ENCODE data around the gene MINK1. TPM values are rescaled to one million over a fixed set of nuclear protein-coding genes. Genes with fewer than 3 reads are reported as not detected.

The MINK1 gene
- total and polyA plus RNA-seq, 8 donors, result 39.6 to 79.3 (median 46.3) TPM

DNA sequence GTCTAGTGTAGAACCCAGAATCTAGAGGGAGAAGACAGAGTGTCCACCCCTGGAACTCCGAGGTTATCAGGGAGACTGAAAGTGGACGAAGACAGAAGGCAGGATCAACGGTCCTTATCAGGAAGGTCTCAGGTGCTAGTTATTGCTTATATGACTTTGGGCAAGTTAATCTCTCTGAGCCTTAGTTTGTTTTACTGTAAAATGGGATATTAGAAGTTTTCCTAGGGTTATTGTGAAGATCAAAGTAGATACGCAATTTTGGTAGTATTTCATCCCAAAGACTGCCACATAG lies 108.1 kb downstream of the MINK1 start:
- DNase-seq (no peak), ATAC-seq (no peak), FAIRE-seq (no peak)
- H3K36me3 ChIP-seq, result peaks cover 0 to 29% (median 7%) of the 10 kb centered on the region in 3 donors
- intact Hi-C loops (cut with DNase I), result no loop called here
- H3K4me3 ChIP-seq, result peak overlapping the region; percentile 52 to 97 (median 80)
- TF ChIP-seq, protein P1, sequence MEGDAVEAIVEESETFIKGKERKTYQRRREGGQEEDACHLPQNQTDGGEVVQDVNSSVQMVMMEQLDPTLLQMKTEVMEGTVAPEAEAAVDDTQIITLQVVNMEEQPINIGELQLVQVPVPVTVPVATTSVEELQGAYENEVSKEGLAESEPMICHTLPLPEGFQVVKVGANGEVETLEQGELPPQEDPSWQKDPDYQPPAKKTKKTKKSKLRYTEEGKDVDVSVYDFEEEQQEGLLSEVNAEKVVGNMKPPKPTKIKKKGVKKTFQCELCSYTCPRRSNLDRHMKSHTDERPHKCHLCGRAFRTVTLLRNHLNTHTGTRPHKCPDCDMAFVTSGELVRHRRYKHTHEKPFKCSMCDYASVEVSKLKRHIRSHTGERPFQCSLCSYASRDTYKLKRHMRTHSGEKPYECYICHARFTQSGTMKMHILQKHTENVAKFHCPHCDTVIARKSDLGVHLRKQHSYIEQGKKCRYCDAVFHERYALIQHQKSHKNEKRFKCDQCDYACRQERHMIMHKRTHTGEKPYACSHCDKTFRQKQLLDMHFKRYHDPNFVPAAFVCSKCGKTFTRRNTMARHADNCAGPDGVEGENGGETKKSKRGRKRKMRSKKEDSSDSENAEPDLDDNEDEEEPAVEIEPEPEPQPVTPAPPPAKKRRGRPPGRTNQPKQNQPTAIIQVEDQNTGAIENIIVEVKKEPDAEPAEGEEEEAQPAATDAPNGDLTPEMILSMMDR (IDR thresholded peaks at IDR 0.05), result no peak
- 22 to 27% methylated on average over 4 of the region's 4 CpGs for WGBS, 2 donors
- no peaks in the 10 kb centered on the region for H3K9me3 ChIP-seq
- no peaks in the 10 kb centered on the region for H3K27me3 ChIP-seq
- H3K4me1 ChIP-seq, result peaks cover 5 to 38% (median 21%) of the 10 kb centered on the region in 3 donors
- peak overlapping the region in 3 of 4 donors; percentile 88 to 91 (median 90) for H3K27ac ChIP-seq

GRCh38 chr17:4942760-4943508 lies 109.8 kb downstream of the MINK1 start:
- no peak for ATAC-seq
- DNase-seq, result peak in 2 of 6 donors; percentile 17 to 21
- Histone ChIP-seq H3K27me3 (no peaks in the 10 kb centered on the region), H3K27ac (no peak overlapping the region), H3K4me1 (peaks cover 5 to 42% (median 21%) of the 10 kb centered on the region in 3 donors), H3K9me3 (no peaks in the 10 kb centered on the region), H3K36me3 (peaks cover 0 to 23% (median 0%) of the 10 kb centered on the region in 3 donors), H3K4me3 (no peak overlapping the region)
- WGBS, 2 donors, result 79 to 81% methylated on average over 13 of the region's 13 CpGs
- intact Hi-C loops (cut with DNase I), result no loop called here
- FAIRE-seq, result no peak
- TF ChIP-seq, protein P1 (IDR thresholded peaks at IDR 0.05), result no peak

GRCh38 chr17:4944163-4944553 lies 111.0 kb downstream of the MINK1 start:
- no peaks in the 10 kb centered on the region for H3K27me3 ChIP-seq
- no peak overlapping the region for H3K27ac ChIP-seq
- TF ChIP-seq, protein P1 (IDR thresholded peaks at IDR 0.05), result no peak
- H3K4me3 ChIP-seq, result no peak overlapping the region
- ATAC-seq (no peak), FAIRE-seq (no peak), DNase-seq (peak in 1 of 6 donors; percentile 6)
- WGBS, 2 donors, result 56 to 78% methylated on average over 3 of the region's 3 CpGs
- H3K36me3 ChIP-seq, result peaks cover 0 to 23% (median 0%) of the 10 kb centered on the region in 3 donors
- no peaks in the 10 kb centered on the region for H3K9me3 ChIP-seq
- H3K4me1 ChIP-seq, result peaks cover 5 to 34% (median 14%) of the 10 kb centered on the region in 3 donors
- intact Hi-C loops (cut with DNase I), result no loop called here

DNA sequence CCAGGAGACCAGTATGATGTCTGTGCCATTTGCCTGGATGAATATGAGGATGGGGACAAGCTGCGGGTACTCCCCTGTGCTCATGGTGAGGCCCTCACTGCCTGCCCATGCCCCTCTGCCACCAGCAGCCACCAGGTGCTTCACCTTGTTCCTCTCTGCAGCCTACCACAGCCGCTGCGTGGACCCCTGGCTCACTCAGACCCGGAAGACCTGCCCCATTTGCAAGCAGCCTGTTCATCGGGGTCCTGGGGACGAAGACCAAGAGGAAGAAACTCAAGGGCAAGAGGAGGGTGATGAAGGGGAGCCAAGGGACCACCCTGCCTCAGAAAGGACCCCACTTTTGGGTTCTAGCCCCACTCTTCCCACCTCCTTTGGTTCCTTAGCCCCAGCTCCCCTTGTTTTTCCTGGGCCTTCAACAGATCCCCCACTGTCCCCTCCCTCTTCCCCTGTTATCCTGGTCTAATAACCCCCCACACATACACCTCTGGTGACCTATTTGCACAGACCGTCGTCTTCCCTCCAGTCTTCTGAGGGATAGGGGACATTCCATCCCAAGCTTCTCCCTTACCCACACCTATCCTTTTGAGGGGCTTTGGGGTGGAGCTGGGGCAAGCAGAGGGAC lies 111.5 kb downstream of the MINK1 start:
- H3K4me3 ChIP-seq, result no peak overlapping the region
- ATAC-seq (no peak), DNase-seq (peak in 2 of 6 donors; percentile 36 to 68), FAIRE-seq (no peak)
- peaks cover 5 to 33% (median 14%) of the 10 kb centered on the region in 3 donors for H3K4me1 ChIP-seq
- intact Hi-C loops (cut with DNase I), result no loop called here
- peaks cover 0 to 23% (median 0%) of the 10 kb centered on the region in 3 donors for H3K36me3 ChIP-seq
- H3K27me3 ChIP-seq, result no peaks in the 10 kb centered on the region
- H3K9me3 ChIP-seq, result no peaks in the 10 kb centered on the region
- TF ChIP-seq, protein P1 (IDR thresholded peaks at IDR 0.05), result no peak
- 62 to 63% methylated on average over 6 to 8 of the region's 8 CpGs for WGBS, 2 donors
- peak overlapping the region in 3 of 4 donors; percentile 3 to 17 (median 15) for H3K27ac ChIP-seq

Data from pancreas (tissue), 10 donors.